ENCODE data around the gene EXOSC3.

The EXOSC3 gene

GRCh38 chr9:37800631-37801286 is 15.9 kb upstream of the EXOSC3 start, which contains the start of gene DCAF10 (continued):
- TF ChIP-seq ZNF248 (tag by site-specific recombination; IDR thresholded peaks at IDR 0.05): no peak
- TF ChIP-seq ZSCAN16 (tag by site-specific recombination; IDR thresholded peaks at IDR 0.05): no peak
- TF ChIP-seq ZNF132 (tag by site-specific recombination; IDR thresholded peaks at IDR 0.05; ENCODE audit: borderline replicate concordance): no peak
- no peak for TF ChIP-seq GLI2 (tag by site-specific recombination; IDR thresholded peaks at IDR 0.05; ENCODE audit: borderline replicate concordance, low read depth)
- peak; percentile 28 for TF ChIP-seq ZNF623 (tag by site-specific recombination; IDR thresholded peaks at IDR 0.05)
- no peak for TF ChIP-seq ZNF585B (tag by site-specific recombination; IDR thresholded peaks at IDR 0.05)
- TF ChIP-seq ZNF175 (tag by site-specific recombination; IDR thresholded peaks at IDR 0.05): no peak
- TF ChIP-seq HOXD13 (CRISPR knock-in tag; IDR thresholded peaks at IDR 0.05; ENCODE audit: borderline replicate concordance): no peak
- TF ChIP-seq ZNF433 (tag by site-specific recombination; IDR thresholded peaks at IDR 0.05; ENCODE audit: low read depth): no peak
- peak; percentile 80 for TF ChIP-seq ZBTB8A (tag by site-specific recombination; IDR thresholded peaks at IDR 0.05)
- TF ChIP-seq ZNF571 (tag by site-specific recombination; IDR thresholded peaks at IDR 0.05): no peak
- 0 out of 2 replicates have a peak, but pooled peaks have one; percentile 60 for TF ChIP-seq ZNF837 (tag by site-specific recombination; IDR thresholded peaks at IDR 0.05)
- TF ChIP-seq PATZ1 (tag by site-specific recombination; IDR thresholded peaks at IDR 0.05): peak; percentile 84; the same call in 1 of the 2 replicates
- no peak for TF ChIP-seq ZFP3 (tag by site-specific recombination; IDR thresholded peaks at IDR 0.05; ENCODE audit: low read depth)
- peak; percentile 95 for TF ChIP-seq ZNF324 (tag by site-specific recombination; IDR thresholded peaks at IDR 0.05)
- peak; percentile 92 for TF ChIP-seq ZBTB1 (tag by site-specific recombination; IDR thresholded peaks at IDR 0.05)
- TF ChIP-seq ZNF488 (tag by site-specific recombination; IDR thresholded peaks at IDR 0.05): no peak
- peak; percentile 75; the same call in 1 of the 2 replicates for TF ChIP-seq BCL11B (tag by site-specific recombination; IDR thresholded peaks at IDR 0.05; ENCODE audit: low read depth)
- TF ChIP-seq ZNF629 (tag by site-specific recombination; IDR thresholded peaks at IDR 0.05): peak; percentile 77
- TF ChIP-seq PBX3 (CRISPR knock-in tag; IDR thresholded peaks at IDR 0.05): peak; percentile 84
- peak; percentile 86 for TF ChIP-seq ZBTB17 (tag by site-specific recombination; IDR thresholded peaks at IDR 0.05)
- TF ChIP-seq ZBTB20 (tag by site-specific recombination; IDR thresholded peaks at IDR 0.05): peak; percentile 84
- TF ChIP-seq ZNF169 (tag by site-specific recombination; IDR thresholded peaks at IDR 0.05): no peak
- TF ChIP-seq ZNF18 (tag by site-specific recombination; IDR thresholded peaks at IDR 0.05): 0 out of 2 replicates have a peak, but pooled peaks have one; percentile 49
- TF ChIP-seq KLF17 (tag by site-specific recombination; IDR thresholded peaks at IDR 0.05): peak; percentile 95
- no peak for TF ChIP-seq ZNF16 (tag by site-specific recombination; IDR thresholded peaks at IDR 0.05; ENCODE audit: low read depth)
- TF ChIP-seq PRDM10 (tag by site-specific recombination; IDR thresholded peaks at IDR 0.05): peak; percentile 62; the same call in 1 of the 2 replicates
- TF ChIP-seq INSM2 (tag by site-specific recombination; IDR thresholded peaks at IDR 0.05): peak; percentile 77

Measured in HEK293 (cell line).